HFF-Myc (cell line): ENCODE data around the gene MIPEP.

ENCODE experiments used
- DNase-seq: peaks from one replicate; pipeline ENCODE4 v3.0.0-alpha.2; 2011; ENCODE audit warnings: low read depth; ENCODE audit errors: extremely low read depth
- H3K4me3 ChIP-seq: replicated peaks from 2 replicates; pipeline ENCODE4 v1.5.1; 2011; ENCODE audit warnings: low read depth, mild to moderate bottlenecking, control low read depth, low read length
- CTCF ChIP-seq: IDR thresholded peaks from 2 replicates; pipeline ENCODE4 v1.5.1; 2012; ENCODE audit warnings: mild to moderate bottlenecking, low read depth, low read length, control low read depth; ENCODE audit errors: missing control alignments

The MIPEP gene

GRCh38 chr13:23685416-23685815, 203.8 kb downstream of the MIPEP start:
- no peak for TF ChIP-seq CTCF
- no peak for DNase-seq
- H3K4me3 ChIP-seq, result no peak overlapping the region

DNA sequence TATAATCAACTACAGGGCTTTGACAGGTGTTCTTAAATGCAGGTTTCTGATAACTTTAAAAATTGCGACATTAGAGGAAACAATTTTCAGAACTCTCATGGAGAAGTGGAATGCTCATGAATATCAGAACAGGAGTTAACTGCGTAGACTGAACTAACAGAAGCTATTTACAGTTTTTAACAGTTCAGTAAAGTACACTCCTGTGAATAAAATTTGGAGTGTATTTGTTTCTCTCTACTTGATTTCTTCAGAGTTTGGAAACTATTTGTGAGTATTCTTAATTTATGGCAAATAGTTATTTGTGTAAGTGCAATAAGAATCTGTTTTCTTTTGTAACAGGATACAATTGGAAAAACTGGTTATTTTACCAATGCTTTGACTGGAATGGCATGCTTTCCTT, 204.6 kb downstream of the MIPEP start:
- TF ChIP-seq CTCF, result no peak
- DNase-seq, result no peak
- H3K4me3 ChIP-seq, result no peak overlapping the region

- no peak overlapping the region for H3K4me3 ChIP-seq
- TF ChIP-seq CTCF, result no peak
- no peak for DNase-seq
Measured at GRCh38 chr13:23683084-23683483, 206.1 kb downstream of the MIPEP start.

DNA sequence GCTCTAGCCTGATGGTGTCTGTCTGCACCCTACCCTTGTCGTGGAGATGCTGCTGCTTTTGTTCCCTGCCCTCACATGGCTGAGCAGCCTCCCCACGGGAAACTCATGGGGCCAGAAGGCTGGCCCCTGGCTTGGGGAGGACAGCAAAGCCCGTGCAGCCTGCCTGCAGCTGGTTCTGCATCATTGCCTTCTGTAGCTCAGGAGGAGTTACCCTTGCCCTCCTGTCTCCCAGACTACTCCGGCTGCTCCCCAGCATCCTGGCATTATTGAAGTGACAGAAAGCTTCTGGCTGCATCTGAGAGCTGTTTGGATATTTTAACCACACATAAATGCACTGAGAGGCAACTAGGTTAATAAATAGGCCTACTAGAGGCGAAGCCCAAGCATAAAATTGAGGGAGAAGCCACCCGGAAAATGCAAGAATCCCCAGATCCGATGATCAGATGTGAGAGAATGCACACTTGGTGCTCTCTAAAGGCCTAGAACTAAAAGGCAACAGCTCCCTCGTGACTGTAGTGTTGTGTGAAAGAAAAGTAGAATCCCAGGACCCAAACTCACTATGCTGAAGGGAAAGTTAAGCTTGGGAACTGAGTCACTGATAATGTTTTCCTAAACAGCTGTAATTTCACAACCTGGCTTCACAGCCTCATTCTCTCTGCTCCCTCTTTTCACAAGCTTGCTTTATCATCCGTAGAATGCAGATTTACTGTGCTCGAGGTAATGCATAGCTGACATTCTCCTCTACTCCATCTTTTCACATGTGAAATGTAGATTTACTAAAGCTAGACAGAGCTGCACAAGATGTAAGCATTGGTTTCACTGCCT, 208.1 kb downstream of the MIPEP start:
- DNase-seq, result no peak
- no peak overlapping the region for H3K4me3 ChIP-seq
- TF ChIP-seq CTCF, result no peak
